IMR-90 (cell line): ENCODE data around the gene DET1. TPM values are rescaled to one million over a fixed set of nuclear protein-coding genes. Genes with fewer than 3 reads are reported as not detected.
A peak's percentile ranks its signal among the peaks of the same experiment; 100 is the strongest.

Experiments
- ATAC-seq: fragments of 200-7000 bp; cut with Tn5 transposase; 2 replicates; pipeline ENCODE4 v1.9.1; 2020; ENCODE audit warnings: low read depth, mild to moderate bottlenecking, moderate library complexity
- BruUV-seq: library from RNA; stranded (reverse); fragments of 400-500 nt; replicated peaks from 2 replicates; lab custom pipeline; 2021; lab: Mats Ljungman, UMichigan
- CTCF ChIA-PET: fragments of 300-600 bp; formaldehyde crosslinking; extraction: SDS; loops from one replicate; lab custom pipeline; 2021; ENCODE audit warnings: antibody characterized with exemption; lab: Yijun Ruan, JAX
- POLR2A ChIA-PET: fragments of 300-600 bp; sonication (Branson Sonifier 250); formaldehyde crosslinking; loops from one replicate; lab custom pipeline; 2022; ENCODE audit warnings: antibody characterized with exemption; ENCODE audit not compliant: unreplicated experiment; lab: Charles Lee
- DNase-seq: peaks from one replicate; pipeline ENCODE4 v3.0.0; 2013
- H2AFZ ChIP-seq: replicated peaks from 2 replicates; pipeline ENCODE3; 2013; ENCODE audit warnings: low read length, mild to moderate bottlenecking; ENCODE audit not compliant: poor library complexity
- H2AK5ac ChIP-seq: 2 replicates; pipeline ENCODE4 v1.6.1; 2013; ENCODE audit warnings: low read depth, low read length, inconsistent platforms
- H2AK9ac ChIP-seq: replicated peaks from 2 replicates; pipeline ENCODE3; 2013; ENCODE audit warnings: mild to moderate bottlenecking, low read depth, low read length, moderate library complexity; ENCODE audit not compliant: poor library complexity
- H2BK120ac ChIP-seq: 2 replicates; pipeline ENCODE4 v1.6.1; 2013; ENCODE audit warnings: low read depth, low read length, inconsistent platforms
- H2BK15ac ChIP-seq: 3 replicates; pipeline ENCODE4 v1.6.1; 2013; ENCODE audit warnings: low read depth, low read length, inconsistent platforms
- H2BK20ac ChIP-seq: 2 replicates; pipeline ENCODE4 v1.6.1; 2013; ENCODE audit warnings: low read depth, mild to moderate bottlenecking, inconsistent platforms, low read length, moderate library complexity
- H2BK5ac ChIP-seq: 2 replicates; pipeline ENCODE4 v1.6.1; 2013; ENCODE audit warnings: mild to moderate bottlenecking, low read depth, low read length, inconsistent platforms; ENCODE audit not compliant: poor library complexity, severe bottlenecking
- H3K14ac ChIP-seq: replicated peaks from 2 replicates; pipeline ENCODE4 v1.6.1; 2013; ENCODE audit warnings: low read depth, low read length, inconsistent platforms
- H3K18ac ChIP-seq: 2 replicates; pipeline ENCODE4 v1.6.1; 2013; ENCODE audit warnings: low read depth, low read length, control low read depth
- H3K23ac ChIP-seq: 2 replicates; pipeline ENCODE4 v1.6.1; 2013; ENCODE audit warnings: low read depth, low read length, inconsistent platforms
- H3K27ac ChIP-seq: 2 replicates; pipeline ENCODE4 v1.5.1; 2013; ENCODE audit warnings: mild to moderate bottlenecking, control low read depth, low read length; ENCODE audit not compliant: insufficient read depth
- H3K27me3 ChIP-seq: 2 replicates; pipeline ENCODE4 v1.6.1; 2013; ENCODE audit warnings: low read length; ENCODE audit not compliant: control insufficient read depth, insufficient read depth
- H3K36me3 ChIP-seq: 2 replicates; pipeline ENCODE4 v1.6.1; 2013; ENCODE audit warnings: low read length, mixed read lengths; ENCODE audit not compliant: control insufficient read depth, insufficient read depth
- H3K4ac ChIP-seq: 2 replicates; pipeline ENCODE4 v1.6.1; 2013; ENCODE audit warnings: low read depth, low read length, inconsistent platforms
- H3K4me1 ChIP-seq: 2 replicates; pipeline ENCODE4 v1.6.1; 2013; ENCODE audit warnings: low read length, mixed read lengths; ENCODE audit not compliant: control insufficient read depth, insufficient read depth
- H3K4me2 ChIP-seq: 2 replicates; pipeline ENCODE4 v1.6.1; 2013; ENCODE audit warnings: low read depth, mild to moderate bottlenecking, control low read depth, low read length, moderate library complexity
- H3K4me3 ChIP-seq: 2 replicates; pipeline ENCODE4 v1.5.1; 2013; ENCODE audit warnings: low read depth, mild to moderate bottlenecking, control low read depth, low read length, moderate library complexity; ENCODE audit not compliant: insufficient read depth
- H3K56ac ChIP-seq: 2 replicates; pipeline ENCODE4 v1.6.1; 2013; ENCODE audit warnings: low read length, inconsistent platforms; ENCODE audit not compliant: insufficient read depth; ENCODE audit errors: extremely low read depth
- H3K79me1 ChIP-seq, 2 experiments: 2 replicates each; pipeline ENCODE4 v1.6.1; 2013; ENCODE audit warnings: low read length in 2 of 2, inconsistent platforms in 1 of 2, low read depth in 1 of 2
- H3K9ac ChIP-seq: 2 replicates; pipeline ENCODE4 v1.6.1; 2013; ENCODE audit warnings: low read depth, low read length, control low read depth
- H3K9me1 ChIP-seq: 2 replicates; pipeline ENCODE4 v1.6.1; 2013; ENCODE audit warnings: low read length, inconsistent platforms; ENCODE audit not compliant: insufficient read depth
- H3K9me3 ChIP-seq: 2 replicates; pipeline ENCODE4 v1.6.1; 2013; ENCODE audit warnings: low read length; ENCODE audit not compliant: control insufficient read depth, insufficient read depth
- H4K20me1 ChIP-seq: 2 replicates; pipeline ENCODE4 v1.6.1; 2013; ENCODE audit warnings: low read length, inconsistent platforms; ENCODE audit not compliant: insufficient read depth
- H4K5ac ChIP-seq: 2 replicates; pipeline ENCODE4 v1.6.1; 2013; ENCODE audit warnings: mild to moderate bottlenecking, low read depth, low read length, control low read depth
- H4K8ac ChIP-seq, 2 experiments: 2 replicates each; pipeline ENCODE4 v1.6.1; 2013; ENCODE audit warnings: low read depth in 2 of 2, low read length in 2 of 2, control low read depth in 1 of 2, inconsistent platforms in 1 of 2
- H4K91ac ChIP-seq: 2 replicates; pipeline ENCODE4 v1.6.1; 2013; ENCODE audit warnings: low read depth, low read length, inconsistent platforms; ENCODE audit not compliant: insufficient read depth
- BHLHE40 ChIP-seq: fragments of 150-350 bp; IDR thresholded peaks from 2 replicates; pipeline ENCODE4 v1.6.1; 2016; ENCODE audit warnings: mild to moderate bottlenecking, low read depth, low read length
- CHD1 ChIP-seq: IDR thresholded peaks from 2 replicates; pipeline ENCODE4 v1.6.1; 2012; ENCODE audit warnings: low read depth, low read length, improper control_type of control experiment
- MAZ ChIP-seq: IDR thresholded peaks from 2 replicates; pipeline ENCODE4 v1.6.1; 2012; ENCODE audit warnings: low read depth, mild to moderate bottlenecking, low read length, improper control_type of control experiment, moderate library complexity, borderline replicate concordance
- MXI1 ChIP-seq: IDR thresholded peaks from 2 replicates; pipeline ENCODE4 v1.6.1; 2012; ENCODE audit warnings: low read depth, mild to moderate bottlenecking, low read length, moderate library complexity, borderline replicate concordance
- WGBS, 2 experiments: methylation state at CpG; one replicate each; pipeline versions ENCODE4 v1.1.5 to v1.1.7; 2013; ENCODE audit warnings: missing lambda C conversion rate in 2 of 2; ENCODE audit not compliant: insufficient read length in 1 of 2; ENCODE audit errors: extremely low coverage in 2 of 2; 5-methylcytosine and 5-hydroxymethylcytosine counted together
- dilution Hi-C: fragments of 300-500 bp; cut with HindIII; formaldehyde crosslinking; loops from one replicate; pipeline ENCODE4 v1.14.3; 2018; ENCODE audit warnings: low sequenced_read_pairs; ENCODE audit not compliant: unreplicated experiment
- in situ Hi-C: fragments of 300-500 bp; cut with MboI; formaldehyde crosslinking; loops from 3 replicates; pipeline ENCODE4 v1.14.3; 2019; ENCODE audit warnings: low sequenced_read_pairs, inconsistent platforms, mixed read lengths
- intact Hi-C: fragments of 100-400 bp; cut with micrococcal nuclease; formaldehyde crosslinking; loops from 2 replicates; pipeline ENCODE4 v1.10.0; 2022
- polyA plus RNA-seq, 3 experiments: library from polyadenylated mRNA; depleted of rRNA; stranded (reverse); fragments of >200 nt; gene quantifications; 2 replicates each; pipeline ENCODE4 v1.2.3, GENCODE V29; 2012; ENCODE audit warnings: low replicate concordance in 1 of 3
- total RNA-seq: library from RNA; depleted of rRNA; stranded (reverse); fragments of >200 nt; gene quantifications from 2 replicates; pipeline ENCODE4 v1.2.3, GENCODE V29; 2012
- TF ChIP-seq, protein P1 (sequence below): fragments of 150-350 bp; IDR thresholded peaks from 2 replicates; pipeline ENCODE4 v1.6.1; 2016; ENCODE audit warnings: low read depth, mild to moderate bottlenecking, low read length, moderate library complexity, borderline replicate concordance

DET1 gene
- total and polyA plus RNA-seq, 2 of the 4 experiments (the other 2 are of a cell fraction): 5.6 to 9.1 TPM

GRCh38 chr15:88467073-88467934, 79.2 kb downstream of the DET1 start, which contains the start of the genes MRPL46 and MRPS11:
MRPL46 (minus strand) TSS chr15:88467388; CDS start chr15:88467377, 11 bp downstream.
MRPS11 (plus strand) TSS chr15:88467708; CDS start chr15:88467718, 10 bp downstream.
- dilution Hi-C loops: no loop called here
- ChIA-PET CTCF (interaction anchor here (0.8 to 1.1 kb wide), 3 partner anchors 10 to 171 kb away, joined by 3 to 4 read pairs (median 4); no protein-coding TSS in a partner anchor), POLR2A (no interaction called here)
- H4K20me1 ChIP-seq: 0 out of 2 replicates have a peak, but pooled peaks cover 2% of the 10 kb centered on the region
- peak within 1 kb of the TSS; percentile 84 for H3K14ac ChIP-seq
- TF ChIP-seq, protein P1, sequence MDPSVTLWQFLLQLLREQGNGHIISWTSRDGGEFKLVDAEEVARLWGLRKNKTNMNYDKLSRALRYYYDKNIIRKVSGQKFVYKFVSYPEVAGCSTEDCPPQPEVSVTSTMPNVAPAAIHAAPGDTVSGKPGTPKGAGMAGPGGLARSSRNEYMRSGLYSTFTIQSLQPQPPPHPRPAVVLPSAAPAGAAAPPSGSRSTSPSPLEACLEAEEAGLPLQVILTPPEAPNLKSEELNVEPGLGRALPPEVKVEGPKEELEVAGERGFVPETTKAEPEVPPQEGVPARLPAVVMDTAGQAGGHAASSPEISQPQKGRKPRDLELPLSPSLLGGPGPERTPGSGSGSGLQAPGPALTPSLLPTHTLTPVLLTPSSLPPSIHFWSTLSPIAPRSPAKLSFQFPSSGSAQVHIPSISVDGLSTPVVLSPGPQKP: no peak
- TF ChIP-seq CHD1: peak; percentile 88; the same call in 1 of the 2 replicates
- TF ChIP-seq MAZ: peak; percentile 52; the same call in 1 of the 2 replicates
- TF ChIP-seq BHLHE40: peak; percentile 98
- peak; percentile 52; the same call in 1 of the 2 replicates for TF ChIP-seq MXI1
- peak within 1 kb of the TSS; percentile 76 for H2AK5ac ChIP-seq
- peaks cover 7% of the 10 kb centered on the region for H3K4me1 ChIP-seq
- H3K4me2 ChIP-seq: peak within 1 kb of the TSS; percentile 99
- peak within 1 kb of the TSS; percentile 91 for H4K5ac ChIP-seq
- peak within 1 kb of the TSS; percentile 44 to 97 for H4K8ac ChIP-seq
- peak within 1 kb of the TSS; percentile 97 for H2BK5ac ChIP-seq
- 3% methylated on average over 6 of the region's 55 CpGs; no CpG with 5 or more reads in 1 of the 2 experiments for WGBS, 2 experiments
- H2BK15ac ChIP-seq: peak within 1 kb of the TSS; percentile 53; the same call in 1 of the 3 replicates
- H3K79me1 ChIP-seq: peaks cover 29 to 46% of the 10 kb centered on the region in 2 experiments
- peak within 1 kb of the TSS; percentile 99 for H2AFZ ChIP-seq
- H3K9me3 ChIP-seq: no peaks in the 10 kb centered on the region
- H3K27me3 ChIP-seq: no peaks in the 10 kb centered on the region
- ATAC-seq: peak; percentile 98
- H3K9me1 ChIP-seq: peaks cover 6% of the 10 kb centered on the region; the same call in 1 of the 2 replicates
- no TSS peak for BruUV-seq
- H3K4ac ChIP-seq: peak within 1 kb of the TSS; percentile 79
- in situ Hi-C loops: loop anchor here (5.0 kb wide), 1 partner anchor 150 kb away; no protein-coding TSS in a partner anchor
- peak within 1 kb of the TSS; percentile 83 for H3K9ac ChIP-seq
- H2BK120ac ChIP-seq: peak within 1 kb of the TSS; percentile 93
- H3K4me3 ChIP-seq: peak within 1 kb of the TSS; percentile 68
- intact Hi-C loops: no loop called here
- H3K56ac ChIP-seq: peak within 1 kb of the TSS; percentile 98
- H2BK20ac ChIP-seq: peak within 1 kb of the TSS; percentile 87
- peak within 1 kb of the TSS; percentile 77 for H3K27ac ChIP-seq
- H3K18ac ChIP-seq: peak within 1 kb of the TSS; percentile 90
- H3K36me3 ChIP-seq: peaks cover 13% of the 10 kb centered on the region
- peak; percentile 83 for DNase-seq
- peak within 1 kb of the TSS; percentile 88 for H3K23ac ChIP-seq
- H2AK9ac ChIP-seq: peak within 1 kb of the TSS; percentile 95
- H4K91ac ChIP-seq: peak within 1 kb of the TSS; percentile 78
